ENCODE data around the gene PTCD2.

The PTCD2 gene

GRCh38 chr5:72359886-72360285 lies 39.7 kb downstream of the PTCD2 start:
- H3K4me3 ChIP-seq (ENCODE audit: low read length) = no peak overlapping the region
- DNase-seq (ENCODE audit: low read depth) = no peak

GRCh38 chr5:72363166-72363802 lies 43.1 kb downstream of the PTCD2 start:
- no peak for TF ChIP-seq CTCF (conservative IDR thresholded peaks at IDR 0.05; ENCODE audit: low read length)
- DNase-seq (ENCODE audit: low read depth) = peak; percentile 82
- no peak overlapping the region for H3K4me3 ChIP-seq (ENCODE audit: low read length)

More at GRCh38 chr5:72359886-72360285, 39.7 kb downstream of the PTCD2 start:
- TF ChIP-seq CTCF (conservative IDR thresholded peaks at IDR 0.05; ENCODE audit: low read length) = no peak

GRCh38 chr5:72364171-72364570 lies 44.0 kb downstream of the PTCD2 start:
- TF ChIP-seq CTCF (conservative IDR thresholded peaks at IDR 0.05; ENCODE audit: low read length) = no peak
- no peak overlapping the region for H3K4me3 ChIP-seq (ENCODE audit: low read length)
- DNase-seq (ENCODE audit: low read depth) = no peak

- TF ChIP-seq CTCF (conservative IDR thresholded peaks at IDR 0.05; ENCODE audit: low read length) = no peak
- no peak overlapping the region for H3K4me3 ChIP-seq (ENCODE audit: low read length)
- DNase-seq (ENCODE audit: low read depth) = no peak
Observed at GRCh38 chr5:72364951-72365350, 44.8 kb downstream of the PTCD2 start.

- peak; percentile 80 for DNase-seq (ENCODE audit: low read depth)
- peak; percentile 90 for TF ChIP-seq CTCF (conservative IDR thresholded peaks at IDR 0.05; ENCODE audit: low read length)
- H3K4me3 ChIP-seq (ENCODE audit: low read length) = no peak overlapping the region
Observed at GRCh38 chr5:72366324-72366976, 46.3 kb downstream of the PTCD2 start.

GRCh38 chr5:72368271-72368670 lies 48.1 kb downstream of the PTCD2 start:
- no peak for TF ChIP-seq CTCF (conservative IDR thresholded peaks at IDR 0.05; ENCODE audit: low read length)
- H3K4me3 ChIP-seq (ENCODE audit: low read length) = no peak overlapping the region

GRCh38 chr5:72369301-72369700 lies 49.1 kb downstream of the PTCD2 start:
- no peak for TF ChIP-seq CTCF (conservative IDR thresholded peaks at IDR 0.05; ENCODE audit: low read length)
- no peak overlapping the region for H3K4me3 ChIP-seq (ENCODE audit: low read length)
- DNase-seq (ENCODE audit: low read depth) = peak; percentile 69

More at GRCh38 chr5:72368271-72368670, 48.1 kb downstream of the PTCD2 start:
- DNase-seq (ENCODE audit: low read depth) = no peak

Data from AG10803 (cell line).